GM23248 (cell line): ENCODE data around the gene GZMB. TPM values are rescaled to one million over a fixed set of nuclear protein-coding genes. Genes with fewer than 3 reads are reported as not detected.

Experiments used
- DNase-seq: peaks from one replicate; pipeline ENCODE4 v3.0.0-alpha.2; 2015
- H2AFZ ChIP-seq: fragments of 200-600 bp; sonication (generic); 2 replicates; pipeline ENCODE4 v1.6.1; 2016; ENCODE audit warnings: antibody characterized with exemption
- H3F3A ChIP-seq: fragments of 200-600 bp; sonication (generic); 2 replicates; pipeline ENCODE4 v1.6.1; 2016; ENCODE audit warnings: mild to moderate bottlenecking, antibody characterized with exemption, mixed run types; ENCODE audit not compliant: insufficient read depth
- H3K27ac ChIP-seq: fragments of 200-600 bp; sonication (generic); 2 replicates; pipeline ENCODE4 v1.5.1; 2016; ENCODE audit warnings: mild to moderate bottlenecking
- H3K27me3 ChIP-seq: fragments of 200-600 bp; sonication (generic); replicated peaks from 2 replicates; pipeline ENCODE4 v1.6.1; 2016; ENCODE audit warnings: mild to moderate bottlenecking; ENCODE audit not compliant: insufficient read depth
- H3K36me3 ChIP-seq: fragments of 200-600 bp; sonication (generic); 2 replicates; pipeline ENCODE4 v1.6.1; 2016; ENCODE audit warnings: low read depth, mild to moderate bottlenecking
- H3K4me1 ChIP-seq: fragments of 200-600 bp; sonication (generic); 2 replicates; pipeline ENCODE4 v1.6.1; 2016; ENCODE audit warnings: mild to moderate bottlenecking; ENCODE audit not compliant: insufficient read depth
- H3K4me2 ChIP-seq: fragments of 200-600 bp; sonication (generic); one replicate; pipeline ENCODE4 v1.6.1; 2016; ENCODE audit warnings: mild to moderate bottlenecking; ENCODE audit not compliant: unreplicated experiment
- H3K4me3 ChIP-seq: fragments of 200-600 bp; sonication (generic); 2 replicates; pipeline ENCODE4 v1.5.1; 2016; ENCODE audit warnings: mild to moderate bottlenecking
- H3K79me2 ChIP-seq: fragments of 200-600 bp; sonication (generic); 2 replicates; pipeline ENCODE4 v1.6.1; 2016; ENCODE audit warnings: mild to moderate bottlenecking; ENCODE audit not compliant: insufficient read depth
- H3K9ac ChIP-seq: fragments of 200-600 bp; sonication (generic); 2 replicates; pipeline ENCODE4 v1.6.1; 2016; ENCODE audit warnings: mild to moderate bottlenecking
- H3K9me2 ChIP-seq: fragments of 200-600 bp; sonication (generic); 2 replicates; pipeline ENCODE4 v1.6.1; 2016; ENCODE audit warnings: mixed run types, mild to moderate bottlenecking, moderate library complexity; ENCODE audit not compliant: insufficient read depth
- H3K9me3 ChIP-seq: fragments of 200-600 bp; sonication (generic); one replicate; pipeline ENCODE4 v1.6.1; 2017; ENCODE audit warnings: low read depth
- H4K20me1 ChIP-seq: fragments of 200-600 bp; sonication (generic); 2 replicates; pipeline ENCODE4 v1.6.0; 2016; ENCODE audit not compliant: insufficient read depth
- EZH2 ChIP-seq: fragments of 200-600 bp; sonication (generic); IDR thresholded peaks from 2 replicates; pipeline ENCODE4 v1.6.1; 2018; ENCODE audit warnings: antibody characterized with exemption, mild to moderate bottlenecking; ENCODE audit not compliant: insufficient read depth, poor library complexity, severe bottlenecking
- EZH2phosphoT487 ChIP-seq: fragments of 200-600 bp; sonication (generic); IDR thresholded peaks from 2 replicates; pipeline ENCODE4 v1.6.1; 2018; ENCODE audit warnings: antibody characterized with exemption, moderate library complexity, mild to moderate bottlenecking, low read depth; ENCODE audit not compliant: insufficient read depth
- WGBS, 2 experiments: methylation state at CpG; one replicate each; pipeline ENCODE4 v1.1.6; 2015 to 2017; ENCODE audit warnings: low lambda C conversion rate in 2 of 2, low coverage in 1 of 2; ENCODE audit errors: missing lambda C conversion rate in 2 of 2; 5-methylcytosine and 5-hydroxymethylcytosine counted together
- in situ Hi-C: fragments of 300-500 bp; cut with MboI; formaldehyde crosslinking; loops from 2 replicates; pipeline ENCODE4 v1.15.0; 2020
- polyA plus RNA-seq: library from polyadenylated mRNA; unstranded; fragments of >200 nt; fragmentation: Nextera tagmentation; extraction: Ambion mirVana; gene quantifications from 2 replicates; pipeline ENCODE4 v1.2.1, GENCODE V29; 2016
- total RNA-seq: library from RNA; depleted of rRNA; stranded (reverse); fragments of >200 nt; shearing (Covaris generic); gene quantifications from 2 replicates; pipeline ENCODE4 v1.2.3, GENCODE V29; 2014

The GZMB gene
- total and polyA plus RNA-seq, 2 experiments from 2014 or later = not detected

GRCh38 chr14:24630872-24631477 is 3.0 kb downstream of the GZMB start:
- WGBS, 2 experiments = 23 to 26% methylated on average over 10 of the region's 10 CpGs
- no peaks in the 10 kb centered on the region for H4K20me1 ChIP-seq
- no peak overlapping the region for H3K9ac ChIP-seq
- in situ Hi-C loops = no loop called here
- no peaks in the 10 kb centered on the region for H3K9me2 ChIP-seq
- H3K4me1 ChIP-seq = no peaks in the 10 kb centered on the region
- DNase-seq = peak; percentile 66
- no peaks in the 10 kb centered on the region for H3K36me3 ChIP-seq
- H3K79me2 ChIP-seq = no peaks in the 10 kb centered on the region
- H3K27me3 ChIP-seq = no peaks in the 10 kb centered on the region
- H3K4me3 ChIP-seq = no peak overlapping the region
- no peak overlapping the region for H3K27ac ChIP-seq
- no peaks in the 10 kb centered on the region for H3F3A ChIP-seq
- no peaks in the 10 kb centered on the region for H3K9me3 ChIP-seq
- no peak overlapping the region for H2AFZ ChIP-seq
- H3K4me2 ChIP-seq = no peak overlapping the region
- TF ChIP-seq EZH2 = no peak
- TF ChIP-seq EZH2phosphoT487 = no peak

- H3K9me3 ChIP-seq = no peaks in the 10 kb centered on the region
- H3F3A ChIP-seq = no peaks in the 10 kb centered on the region
- no peaks in the 10 kb centered on the region for H4K20me1 ChIP-seq
- 2 to 10% methylated on average over 3 of the region's 3 CpGs for WGBS, 2 experiments
- no peaks in the 10 kb centered on the region for H3K27me3 ChIP-seq
- no peak overlapping the region for H3K27ac ChIP-seq
- no peak overlapping the region for H2AFZ ChIP-seq
- H3K79me2 ChIP-seq = no peaks in the 10 kb centered on the region
- no peak overlapping the region for H3K4me2 ChIP-seq
- DNase-seq = no peak
- in situ Hi-C loops = no loop called here
- H3K9ac ChIP-seq = no peak overlapping the region
- no peaks in the 10 kb centered on the region for H3K4me1 ChIP-seq
- no peak overlapping the region for H3K4me3 ChIP-seq
- H3K36me3 ChIP-seq = no peaks in the 10 kb centered on the region
- no peaks in the 10 kb centered on the region for H3K9me2 ChIP-seq
- TF ChIP-seq EZH2phosphoT487 = no peak
- no peak for TF ChIP-seq EZH2
Measured at GRCh38 chr14:24630087-24630871, 3.7 kb downstream of the GZMB start.

- in situ Hi-C loops = no loop called here
- Histone ChIP-seq H3K9ac (no peak overlapping the region), H3K36me3 (no peaks in the 10 kb centered on the region), H3K79me2 (no peaks in the 10 kb centered on the region), H3F3A (no peaks in the 10 kb centered on the region), H3K4me2 (no peak overlapping the region), H3K9me3 (no peaks in the 10 kb centered on the region), H3K4me3 (no peak overlapping the region), H3K9me2 (no peaks in the 10 kb centered on the region), H3K4me1 (no peaks in the 10 kb centered on the region), H3K27ac (no peak overlapping the region), H2AFZ (no peak overlapping the region), H3K27me3 (no peaks in the 10 kb centered on the region), H4K20me1 (no peaks in the 10 kb centered on the region)
- DNase-seq = no peak
- no peak for TF ChIP-seq EZH2
- no peak for TF ChIP-seq EZH2phosphoT487
- 11 to 18% methylated on average over 6 of the region's 6 CpGs for WGBS, 2 experiments
Measured at GRCh38 chr14:24629521-24629920, 4.5 kb downstream of the GZMB start.

- 46 to 51% methylated on average over 2 of the region's 2 CpGs for WGBS, 2 experiments
- Histone ChIP-seq H3K4me3 (no peak overlapping the region), H3K27ac (no peak overlapping the region), H3K4me1 (no peaks in the 10 kb centered on the region), H3K4me2 (no peak overlapping the region), H3K36me3 (no peaks in the 10 kb centered on the region), H4K20me1 (no peaks in the 10 kb centered on the region), H3K79me2 (no peaks in the 10 kb centered on the region), H2AFZ (no peak overlapping the region), H3K9me2 (no peaks in the 10 kb centered on the region), H3K27me3 (no peaks in the 10 kb centered on the region), H3K9ac (no peak overlapping the region), H3F3A (no peaks in the 10 kb centered on the region), H3K9me3 (no peaks in the 10 kb centered on the region)
- TF ChIP-seq EZH2 (no peak), EZH2phosphoT487 (no peak)
- in situ Hi-C loops = no loop called here
- DNase-seq = no peak
Measured at GRCh38 chr14:24613747-24614146, 20.2 kb downstream of the GZMB start.
